ENCODE results near the gene MEMO1. TPM values are rescaled to one million over a fixed set of nuclear protein-coding genes. Genes with fewer than 3 reads are reported as not detected.

Gene MEMO1
- polyA plus RNA-seq, 1 of the 3 experiments (the other 2 are of a cell fraction), result 54.3 TPM

DNA sequence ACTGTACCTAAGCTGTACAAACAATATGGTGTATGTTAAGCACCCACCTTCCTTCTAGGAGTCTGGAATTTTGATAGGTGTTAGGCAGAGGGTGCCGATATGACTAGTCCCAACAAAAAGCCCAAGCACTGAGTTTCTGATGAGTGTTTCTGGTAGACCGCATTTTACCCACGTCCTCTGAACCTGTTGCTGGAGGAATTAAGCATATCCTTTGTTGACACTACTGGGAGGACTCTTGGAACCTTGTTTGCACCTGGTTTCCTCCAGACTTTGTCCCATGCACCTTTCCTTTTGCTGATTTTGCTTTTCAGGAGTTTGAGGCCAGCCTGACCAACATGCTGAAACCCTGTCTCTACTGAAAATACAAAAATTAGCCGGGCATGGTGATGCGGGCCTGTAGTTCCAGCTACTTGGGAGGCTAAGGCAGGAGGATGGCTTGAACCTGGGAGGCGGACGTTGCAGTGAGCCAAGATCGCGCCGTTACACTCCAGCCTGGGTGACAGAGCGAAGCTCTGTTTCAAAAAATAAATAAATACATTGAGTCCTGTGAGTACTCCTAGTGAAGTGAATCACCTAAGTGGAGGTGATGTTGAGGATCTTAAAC, 41.1 kb upstream of the MEMO1 start:
- no peak for DNase-seq
- H3K9me2 ChIP-seq, result no peaks in the 10 kb centered on the region
- WGBS (ENCODE audit: low lambda C conversion rate), result 94% methylated on average over 11 of the region's 11 CpGs
- no peak overlapping the region for H3K27ac ChIP-seq (ENCODE audit: low read depth in 2 of 2, low read length in 1 of 2)
- H4K20me1 ChIP-seq (ENCODE audit: insufficient read depth), result no peaks in the 10 kb centered on the region
- H3K27me3 ChIP-seq (ENCODE audit: insufficient read depth), result no peaks in the 10 kb centered on the region
- H3F3A ChIP-seq (replicated peaks; ENCODE audit: insufficient read depth), result no peaks in the 10 kb centered on the region
- no peaks in the 10 kb centered on the region for H3K9me3 ChIP-seq
- ChIA-PET CTCF (interaction anchor here (0.6 to 1.9 kb wide), 2 partner anchors 12 to 37 kb away, joined by 3 to 5 read pairs; partner anchors contain the start of gene DPY30), POLR2A (interaction anchor here (0.9 kb wide), 1 partner anchor 11 kb away, joined by 4 read pairs; the partner anchor contains the start of gene SPAST)
- H3K79me2 ChIP-seq (ENCODE audit: insufficient read depth), result no peaks in the 10 kb centered on the region
- no peak overlapping the region for H2AFZ ChIP-seq (ENCODE audit: low read depth)
- no peak overlapping the region for H3K9ac ChIP-seq
- TF ChIP-seq, protein P1, sequence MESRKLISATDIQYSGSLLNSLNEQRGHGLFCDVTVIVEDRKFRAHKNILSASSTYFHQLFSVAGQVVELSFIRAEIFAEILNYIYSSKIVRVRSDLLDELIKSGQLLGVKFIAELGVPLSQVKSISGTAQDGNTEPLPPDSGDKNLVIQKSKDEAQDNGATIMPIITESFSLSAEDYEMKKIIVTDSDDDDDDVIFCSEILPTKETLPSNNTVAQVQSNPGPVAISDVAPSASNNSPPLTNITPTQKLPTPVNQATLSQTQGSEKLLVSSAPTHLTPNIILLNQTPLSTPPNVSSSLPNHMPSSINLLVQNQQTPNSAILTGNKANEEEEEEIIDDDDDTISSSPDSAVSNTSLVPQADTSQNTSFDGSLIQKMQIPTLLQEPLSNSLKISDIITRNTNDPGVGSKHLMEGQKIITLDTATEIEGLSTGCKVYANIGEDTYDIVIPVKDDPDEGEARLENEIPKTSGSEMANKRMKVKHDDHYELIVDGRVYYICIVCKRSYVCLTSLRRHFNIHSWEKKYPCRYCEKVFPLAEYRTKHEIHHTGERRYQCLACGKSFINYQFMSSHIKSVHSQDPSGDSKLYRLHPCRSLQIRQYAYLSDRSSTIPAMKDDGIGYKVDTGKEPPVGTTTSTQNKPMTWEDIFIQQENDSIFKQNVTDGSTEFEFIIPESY (IDR thresholded peaks at IDR 0.05; ENCODE audit: borderline replicate concordance, low read depth), result no peak
- no peak for TF ChIP-seq TEAD4 (IDR thresholded peaks at IDR 0.05; ENCODE audit: borderline replicate concordance, insufficient read depth)
- TF ChIP-seq, protein P2, sequence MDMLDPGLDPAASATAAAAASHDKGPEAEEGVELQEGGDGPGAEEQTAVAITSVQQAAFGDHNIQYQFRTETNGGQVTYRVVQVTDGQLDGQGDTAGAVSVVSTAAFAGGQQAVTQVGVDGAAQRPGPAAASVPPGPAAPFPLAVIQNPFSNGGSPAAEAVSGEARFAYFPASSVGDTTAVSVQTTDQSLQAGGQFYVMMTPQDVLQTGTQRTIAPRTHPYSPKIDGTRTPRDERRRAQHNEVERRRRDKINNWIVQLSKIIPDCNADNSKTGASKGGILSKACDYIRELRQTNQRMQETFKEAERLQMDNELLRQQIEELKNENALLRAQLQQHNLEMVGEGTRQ (IDR thresholded peaks at IDR 0.05; ENCODE audit: borderline replicate concordance, low read depth, low read length), result no peak
- TF ChIP-seq RCOR1 (IDR thresholded peaks at IDR 0.05; ENCODE audit: low read length), result no peak
- TF ChIP-seq MEF2A (IDR thresholded peaks at IDR 0.05; ENCODE audit: borderline replicate concordance, low read depth), result no peak
- TF ChIP-seq SMC3 (IDR thresholded peaks at IDR 0.05; ENCODE audit: low read depth, low read length), result no peak
- TF ChIP-seq RXRA (IDR thresholded peaks at IDR 0.05; ENCODE audit: borderline replicate concordance, low read depth), result no peak
- TF ChIP-seq, protein P3, sequence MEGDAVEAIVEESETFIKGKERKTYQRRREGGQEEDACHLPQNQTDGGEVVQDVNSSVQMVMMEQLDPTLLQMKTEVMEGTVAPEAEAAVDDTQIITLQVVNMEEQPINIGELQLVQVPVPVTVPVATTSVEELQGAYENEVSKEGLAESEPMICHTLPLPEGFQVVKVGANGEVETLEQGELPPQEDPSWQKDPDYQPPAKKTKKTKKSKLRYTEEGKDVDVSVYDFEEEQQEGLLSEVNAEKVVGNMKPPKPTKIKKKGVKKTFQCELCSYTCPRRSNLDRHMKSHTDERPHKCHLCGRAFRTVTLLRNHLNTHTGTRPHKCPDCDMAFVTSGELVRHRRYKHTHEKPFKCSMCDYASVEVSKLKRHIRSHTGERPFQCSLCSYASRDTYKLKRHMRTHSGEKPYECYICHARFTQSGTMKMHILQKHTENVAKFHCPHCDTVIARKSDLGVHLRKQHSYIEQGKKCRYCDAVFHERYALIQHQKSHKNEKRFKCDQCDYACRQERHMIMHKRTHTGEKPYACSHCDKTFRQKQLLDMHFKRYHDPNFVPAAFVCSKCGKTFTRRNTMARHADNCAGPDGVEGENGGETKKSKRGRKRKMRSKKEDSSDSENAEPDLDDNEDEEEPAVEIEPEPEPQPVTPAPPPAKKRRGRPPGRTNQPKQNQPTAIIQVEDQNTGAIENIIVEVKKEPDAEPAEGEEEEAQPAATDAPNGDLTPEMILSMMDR (IDR thresholded peaks at IDR 0.05), result no peak
- TF ChIP-seq, protein P4, sequence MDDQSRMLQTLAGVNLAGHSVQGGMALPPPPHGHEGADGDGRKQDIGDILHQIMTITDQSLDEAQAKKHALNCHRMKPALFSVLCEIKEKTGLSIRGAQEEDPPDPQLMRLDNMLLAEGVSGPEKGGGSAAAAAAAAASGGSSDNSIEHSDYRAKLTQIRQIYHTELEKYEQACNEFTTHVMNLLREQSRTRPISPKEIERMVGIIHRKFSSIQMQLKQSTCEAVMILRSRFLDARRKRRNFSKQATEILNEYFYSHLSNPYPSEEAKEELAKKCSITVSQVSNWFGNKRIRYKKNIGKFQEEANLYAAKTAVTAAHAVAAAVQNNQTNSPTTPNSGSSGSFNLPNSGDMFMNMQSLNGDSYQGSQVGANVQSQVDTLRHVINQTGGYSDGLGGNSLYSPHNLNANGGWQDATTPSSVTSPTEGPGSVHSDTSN (IDR thresholded peaks at IDR 0.05), result no peak
- TF ChIP-seq TCF12 (IDR thresholded peaks at IDR 0.05), result no peak
- TF ChIP-seq JUND (IDR thresholded peaks at IDR 0.05), result no peak
- no peak for TF ChIP-seq EP300 (IDR thresholded peaks at IDR 0.05; ENCODE audit: borderline replicate concordance in 1 of 2, low read depth in 1 of 2, low read length in 1 of 2)
- TF ChIP-seq TAF1 (IDR thresholded peaks at IDR 0.05; ENCODE audit: borderline replicate concordance, low read depth, low read length), result no peak
- no peak for TF ChIP-seq RAD21 (IDR thresholded peaks at IDR 0.05; ENCODE audit: low read length)
- TF ChIP-seq, protein P5, sequence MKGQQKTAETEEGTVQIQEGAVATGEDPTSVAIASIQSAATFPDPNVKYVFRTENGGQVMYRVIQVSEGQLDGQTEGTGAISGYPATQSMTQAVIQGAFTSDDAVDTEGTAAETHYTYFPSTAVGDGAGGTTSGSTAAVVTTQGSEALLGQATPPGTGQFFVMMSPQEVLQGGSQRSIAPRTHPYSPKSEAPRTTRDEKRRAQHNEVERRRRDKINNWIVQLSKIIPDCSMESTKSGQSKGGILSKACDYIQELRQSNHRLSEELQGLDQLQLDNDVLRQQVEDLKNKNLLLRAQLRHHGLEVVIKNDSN (IDR thresholded peaks at IDR 0.05; ENCODE audit: borderline replicate concordance, low read depth), result no peak
- TF ChIP-seq NRF1 (IDR thresholded peaks at IDR 0.05; ENCODE audit: low read depth, low read length), result no peak
- no peak for TF ChIP-seq SIN3A (IDR thresholded peaks at IDR 0.05; ENCODE audit: borderline replicate concordance, low read depth, low read length)
- TF ChIP-seq NFIC (IDR thresholded peaks at IDR 0.05; ENCODE audit: borderline replicate concordance), result no peak
- TF ChIP-seq POLR2AphosphoS5 (IDR thresholded peaks at IDR 0.05; ENCODE audit: low read depth, low read length), result no peak
- no peak for TF ChIP-seq RFX5 (IDR thresholded peaks at IDR 0.05; ENCODE audit: low read length)
- H3K4me2 ChIP-seq, result no peak overlapping the region
- no peaks in the 10 kb centered on the region for H3K36me3 ChIP-seq (replicated peaks in 1 of 2; ENCODE audit: control insufficient read depth in 1 of 2, insufficient read depth in 2 of 2, low read length in 1 of 2)
- H3K4me3 ChIP-seq (ENCODE audit: low read depth in 2 of 2, low read length in 1 of 2), result no peak overlapping the region
- no peaks in the 10 kb centered on the region for H3K4me1 ChIP-seq (ENCODE audit: control insufficient read depth in 1 of 2, insufficient read depth in 2 of 2, low read depth in 1 of 2, low read length in 1 of 2)
